Stimulated activated CD4-positive, alpha-beta T cell treated with anti-CD3 and anti-CD28 coated beads, Interleukin-15, amount 100 ng/mL, for 1 hour (primary cell): ENCODE measurements around the gene XPC.

ENCODE experiments used
- DNase-seq, 2 donors: peaks; one replicate each; pipeline ENCODE4 v3.0.0-alpha.2; 2020; ENCODE audit warnings: low read depth in 1 of 2, low spot score in 1 of 2

XPC gene

GRCh38 chr3:14135581-14135980 is 42.8 kb downstream of the XPC start:
- no peak for DNase-seq

- DNase-seq = no peak
Measured at GRCh38 chr3:14134291-14134690, 44.1 kb downstream of the XPC start.

- DNase-seq = no peak
Measured at GRCh38 chr3:14133876-14134275, 44.5 kb downstream of the XPC start.

GRCh38 chr3:14133188-14133800 is 45.1 kb downstream of the XPC start:
- no peak for DNase-seq

GRCh38 chr3:14132689-14133088 is 45.7 kb downstream of the XPC start:
- no peak for DNase-seq

GRCh38 chr3:14132120-14132519 is 46.3 kb downstream of the XPC start:
- DNase-seq = no peak

- DNase-seq = no peak
Measured at GRCh38 chr3:14131134-14131533, 47.3 kb downstream of the XPC start.

GRCh38 chr3:14130707-14131106 is 47.7 kb downstream of the XPC start:
- no peak for DNase-seq

GRCh38 chr3:14130230-14130629 is 48.2 kb downstream of the XPC start:
- DNase-seq = no peak

- DNase-seq = no peak
Measured at GRCh38 chr3:14129296-14129695, 49.1 kb downstream of the XPC start.

GRCh38 chr3:14128724-14129123 is 49.7 kb downstream of the XPC start:
- no peak for DNase-seq

GRCh38 chr3:14127516-14128161 is 50.8 kb downstream of the XPC start:
- DNase-seq = no peak

GRCh38 chr3:14126887-14127505 is 51.4 kb downstream of the XPC start:
- DNase-seq = no peak

GRCh38 chr3:14126017-14126886 is 52.1 kb downstream of the XPC start:
- no peak for DNase-seq

- DNase-seq = peak; percentile 31 to 42
Measured at GRCh38 chr3:14125193-14126016, 53.0 kb downstream of the XPC start.

GRCh38 chr3:14124615-14125192 is 53.7 kb downstream of the XPC start, which contains the start of the genes CHCHD4 and TMEM43:
Gene CHCHD4, minus strand, starts transcription at chr3:14124870. Its CDS starts 194 bp downstream, at chr3:14124676.
Gene TMEM43, plus strand, starts transcription at chr3:14125052. Its CDS starts 142 bp downstream, at chr3:14125194.
- DNase-seq = peak; percentile 94

GRCh38 chr3:14124223-14124614 is 54.2 kb downstream of the XPC start:
- DNase-seq = peak; percentile 30 to 51

- DNase-seq = no peak
Measured at GRCh38 chr3:14123308-14124222, 54.8 kb downstream of the XPC start.

- no peak for DNase-seq
Measured at GRCh38 chr3:14122301-14122700, 56.1 kb downstream of the XPC start.
